ACC112 (cell line): ENCODE data around the gene GJA9.
"Not testable (repeated sequence)": the region's sequence is repeated elsewhere in the genome, so short reads cannot be mapped to it uniquely, and the experiment has no call there.

Experiments
- H2AFZ ChIP-seq: fragments of 200-600 bp; sonication (generic); one replicate; pipeline ENCODE4 v1.6.0; 2017; ENCODE audit warnings: antibody characterized with exemption, low read length; ENCODE audit not compliant: unreplicated experiment
- H3K27ac ChIP-seq: fragments of 200-600 bp; sonication (generic); 2 replicates; pipeline ENCODE4 v1.5.1; 2014; ENCODE audit warnings: low read depth, mild to moderate bottlenecking, antibody characterized with exemption, low read length, moderate library complexity
- H3K27me3 ChIP-seq: fragments of 200-600 bp; sonication (generic); 2 replicates; pipeline ENCODE4 v1.6.1; 2014; ENCODE audit warnings: mild to moderate bottlenecking, antibody characterized with exemption, low read length, moderate library complexity, mixed read lengths; ENCODE audit not compliant: insufficient read depth
- H3K36me3 ChIP-seq: fragments of 200-600 bp; sonication (generic); 2 replicates; pipeline ENCODE4 v1.6.1; 2016; ENCODE audit warnings: mild to moderate bottlenecking, antibody characterized with exemption, low read length, moderate library complexity, mixed read lengths; ENCODE audit not compliant: insufficient read depth
- H3K4me1 ChIP-seq: fragments of 200-600 bp; sonication (generic); one replicate; pipeline ENCODE4 v1.6.1; 2016; ENCODE audit warnings: low read length, mixed read lengths; ENCODE audit not compliant: insufficient read depth, unreplicated experiment, control insufficient read depth
- H3K4me3 ChIP-seq: fragments of 200-600 bp; sonication (generic); 2 replicates; pipeline ENCODE4 v1.5.1; 2014; ENCODE audit warnings: mild to moderate bottlenecking, low read depth, low read length
- H3K79me2 ChIP-seq: fragments of 200-600 bp; sonication (generic); one replicate; pipeline ENCODE4 v1.6.0; 2016; ENCODE audit warnings: low read length; ENCODE audit not compliant: control insufficient read depth, unreplicated experiment, insufficient read depth

GJA9 gene

GRCh38 chr1:38914908-38915307 lies 33.5 kb upstream of the GJA9 start:
- H3K27ac ChIP-seq, H3K4me1 ChIP-seq, H2AFZ ChIP-seq, H3K79me2 ChIP-seq, H3K4me3 ChIP-seq, H3K27me3 ChIP-seq, H3K36me3 ChIP-seq: not testable (repeated sequence)

DNA sequence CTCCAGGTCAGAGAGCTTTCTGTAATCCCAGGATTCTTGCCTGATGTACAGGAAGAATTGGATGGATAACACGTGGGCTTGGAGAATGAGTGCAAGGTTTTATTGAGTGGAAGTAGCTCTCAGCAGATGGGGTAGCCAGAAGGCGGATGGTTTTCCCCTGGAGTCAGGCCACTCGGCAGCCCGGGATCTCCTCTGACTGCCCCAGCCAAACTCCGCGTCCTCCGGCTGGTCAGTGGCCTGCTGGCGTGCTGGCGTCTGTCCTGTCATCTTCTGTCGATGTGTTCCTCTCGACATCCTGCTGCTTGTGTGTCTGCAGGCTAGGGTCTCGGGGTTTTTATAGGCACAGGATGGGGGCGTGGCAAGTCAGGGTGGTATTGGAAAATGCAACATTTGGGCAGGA lies 27.4 kb upstream of the GJA9 start:
- Histone ChIP-seq H3K27me3 (no peaks in the 10 kb centered on the region), H3K79me2 (no peaks in the 10 kb centered on the region), H3K27ac (no peak overlapping the region), H3K36me3 (peaks cover 3% of the 10 kb centered on the region; the same call in 1 of the 2 replicates), H3K4me3 (no peak overlapping the region), H2AFZ (no peak overlapping the region), H3K4me1 (no peaks in the 10 kb centered on the region)

GRCh38 chr1:38905985-38906384 lies 24.6 kb upstream of the GJA9 start:
- Histone ChIP-seq H3K27me3 (no peaks in the 10 kb centered on the region), H2AFZ (no peak overlapping the region), H3K79me2 (no peaks in the 10 kb centered on the region), H3K27ac (no peak overlapping the region), H3K4me1 (no peaks in the 10 kb centered on the region), H3K4me3 (no peak overlapping the region), H3K36me3 (peaks cover under 1% of the 10 kb centered on the region; the same call in 1 of the 2 replicates)

GRCh38 chr1:38899560-38899959 lies 18.2 kb upstream of the GJA9 start:
- Histone ChIP-seq H2AFZ (no peak overlapping the region), H3K36me3 (no peaks in the 10 kb centered on the region), H3K79me2 (no peaks in the 10 kb centered on the region)

DNA sequence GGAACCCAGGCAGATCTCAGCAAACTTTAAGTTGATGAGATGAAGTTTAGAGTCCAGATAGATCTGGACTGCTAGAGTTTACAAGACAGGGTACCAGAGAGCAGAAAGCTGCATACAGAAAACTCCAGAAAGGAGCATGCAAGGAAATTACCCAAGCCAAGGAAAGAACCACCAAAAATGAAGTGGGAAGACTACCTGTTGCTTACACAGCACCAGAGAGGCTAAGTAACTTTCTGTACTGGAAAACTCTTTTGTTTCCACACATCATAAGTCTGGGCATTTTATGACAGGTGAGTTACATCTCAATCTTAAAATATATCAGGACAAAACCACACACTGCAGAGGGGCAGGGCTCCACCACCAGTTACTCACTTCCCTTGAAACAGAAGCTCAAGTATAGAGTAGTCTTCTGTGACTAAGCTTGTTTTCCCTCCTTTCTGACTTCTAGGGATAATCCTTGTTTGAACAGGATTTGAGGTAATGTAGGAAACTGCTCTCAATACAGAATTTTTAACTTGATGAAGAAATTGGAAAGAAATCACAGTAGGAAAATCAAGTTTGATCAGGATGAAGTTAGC lies 17.4 kb upstream of the GJA9 start:
- Histone ChIP-seq H3K4me3 (no peak overlapping the region), H3K79me2 (no peaks in the 10 kb centered on the region), H2AFZ (no peak overlapping the region), H3K27me3 (no peaks in the 10 kb centered on the region), H3K36me3 (no peaks in the 10 kb centered on the region), H3K4me1 (peaks cover 8% of the 10 kb centered on the region), H3K27ac (no peak overlapping the region)

More at GRCh38 chr1:38899560-38899959, 18.2 kb upstream of the GJA9 start:
- Histone ChIP-seq H3K4me3 (no peak overlapping the region), H3K27me3 (no peaks in the 10 kb centered on the region), H3K4me1 (peaks cover 8% of the 10 kb centered on the region), H3K27ac (no peak overlapping the region)

DNA sequence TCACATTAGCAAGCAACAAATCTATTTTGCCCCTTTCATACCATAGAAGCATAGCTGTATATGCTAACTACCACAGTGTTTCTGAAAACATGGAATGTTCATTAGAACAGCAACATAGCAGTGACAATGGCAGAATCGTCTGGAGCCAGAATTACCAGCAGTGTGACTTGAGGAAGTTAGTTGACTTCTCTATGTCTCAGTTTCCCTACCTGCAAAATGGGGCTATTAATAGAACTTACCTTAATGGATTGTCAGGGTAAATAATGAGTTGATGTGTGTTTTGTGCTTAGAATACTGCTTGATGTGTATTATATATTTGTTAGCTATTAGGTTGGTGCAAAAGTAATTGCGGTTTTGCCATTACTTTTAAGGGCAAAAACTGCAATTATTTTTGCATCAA lies 14.8 kb upstream of the GJA9 start:
- Histone ChIP-seq H3K36me3 (no peaks in the 10 kb centered on the region), H3K27me3 (no peaks in the 10 kb centered on the region), H3K4me1 (peaks cover 8% of the 10 kb centered on the region), H3K27ac (no peak overlapping the region), H3K4me3 (no peak overlapping the region), H3K79me2 (no peaks in the 10 kb centered on the region), H2AFZ (no peak overlapping the region)

DNA sequence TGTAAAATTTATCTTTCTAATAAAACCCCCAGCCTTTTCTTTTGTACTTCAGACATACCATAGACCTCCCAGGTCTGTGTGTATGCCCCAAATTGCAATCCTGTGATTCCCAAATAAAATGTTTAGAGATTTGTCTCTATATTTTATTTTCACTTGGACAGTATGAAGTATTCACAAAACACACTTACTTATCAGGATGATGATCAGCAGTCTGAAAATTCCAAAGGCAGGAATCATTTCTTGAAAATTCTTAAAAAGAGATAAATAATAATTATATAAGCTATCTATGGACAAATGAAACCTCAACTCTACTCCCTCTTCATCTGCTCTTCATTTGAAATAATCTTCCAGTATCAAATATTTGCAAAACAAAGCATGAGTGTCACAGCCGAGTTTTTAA lies 11.6 kb upstream of the GJA9 start:
- Histone ChIP-seq H2AFZ (no peak overlapping the region), H3K79me2 (no peaks in the 10 kb centered on the region)

DNA sequence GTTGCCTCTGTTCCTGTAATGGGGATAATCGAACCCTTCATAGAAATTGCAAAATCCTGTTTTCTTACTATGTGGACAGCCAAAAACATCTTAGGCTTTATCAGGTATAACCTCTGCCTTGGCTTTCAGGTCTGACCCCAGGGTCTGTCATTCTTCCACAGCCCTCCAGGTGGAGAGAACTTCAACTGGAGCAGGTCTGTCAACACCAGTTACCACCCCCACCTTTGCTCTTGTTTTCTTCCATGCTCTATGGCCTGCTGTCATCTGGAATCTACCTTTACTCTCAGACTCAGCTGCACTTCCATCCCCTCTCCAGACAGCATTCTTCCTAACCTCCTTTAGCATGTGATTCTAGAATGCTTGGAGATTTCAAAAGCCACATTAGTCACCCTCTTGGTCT lies 10.4 kb upstream of the GJA9 start:
- Histone ChIP-seq H3K4me1 (no peaks in the 10 kb centered on the region), H3K4me3 (no peak overlapping the region), H3K79me2 (no peaks in the 10 kb centered on the region), H3K36me3 (no peaks in the 10 kb centered on the region), H2AFZ (no peak overlapping the region), H3K27me3 (no peaks in the 10 kb centered on the region), H3K27ac (no peak overlapping the region)

More for the DNA sequence above, 11.6 kb upstream of the GJA9 start:
- Histone ChIP-seq H3K4me1 (no peaks in the 10 kb centered on the region), H3K27ac (no peak overlapping the region), H3K27me3 (no peaks in the 10 kb centered on the region), H3K36me3 (no peaks in the 10 kb centered on the region), H3K4me3 (no peak overlapping the region)

DNA sequence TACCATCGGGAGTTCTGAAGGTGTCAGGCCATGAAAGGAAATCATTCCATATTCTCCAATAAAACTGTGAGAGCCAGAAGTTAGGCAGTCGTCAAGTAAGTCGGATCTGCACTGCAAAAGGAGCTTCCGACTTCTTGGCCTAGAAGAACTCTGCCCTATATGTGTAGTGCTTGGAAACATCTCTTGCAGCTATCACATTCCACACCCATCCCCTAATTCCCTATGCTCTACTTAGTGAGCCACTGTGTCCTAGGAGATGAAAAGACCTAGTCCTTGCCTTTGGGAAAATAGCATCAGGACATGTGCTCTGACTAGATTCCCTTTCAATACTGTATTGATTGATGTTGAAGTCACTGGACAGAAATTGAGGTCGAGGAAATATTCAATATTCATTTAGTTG lies 8.2 kb upstream of the GJA9 start:
- no peaks in the 10 kb centered on the region for H3K4me1 ChIP-seq

DNA sequence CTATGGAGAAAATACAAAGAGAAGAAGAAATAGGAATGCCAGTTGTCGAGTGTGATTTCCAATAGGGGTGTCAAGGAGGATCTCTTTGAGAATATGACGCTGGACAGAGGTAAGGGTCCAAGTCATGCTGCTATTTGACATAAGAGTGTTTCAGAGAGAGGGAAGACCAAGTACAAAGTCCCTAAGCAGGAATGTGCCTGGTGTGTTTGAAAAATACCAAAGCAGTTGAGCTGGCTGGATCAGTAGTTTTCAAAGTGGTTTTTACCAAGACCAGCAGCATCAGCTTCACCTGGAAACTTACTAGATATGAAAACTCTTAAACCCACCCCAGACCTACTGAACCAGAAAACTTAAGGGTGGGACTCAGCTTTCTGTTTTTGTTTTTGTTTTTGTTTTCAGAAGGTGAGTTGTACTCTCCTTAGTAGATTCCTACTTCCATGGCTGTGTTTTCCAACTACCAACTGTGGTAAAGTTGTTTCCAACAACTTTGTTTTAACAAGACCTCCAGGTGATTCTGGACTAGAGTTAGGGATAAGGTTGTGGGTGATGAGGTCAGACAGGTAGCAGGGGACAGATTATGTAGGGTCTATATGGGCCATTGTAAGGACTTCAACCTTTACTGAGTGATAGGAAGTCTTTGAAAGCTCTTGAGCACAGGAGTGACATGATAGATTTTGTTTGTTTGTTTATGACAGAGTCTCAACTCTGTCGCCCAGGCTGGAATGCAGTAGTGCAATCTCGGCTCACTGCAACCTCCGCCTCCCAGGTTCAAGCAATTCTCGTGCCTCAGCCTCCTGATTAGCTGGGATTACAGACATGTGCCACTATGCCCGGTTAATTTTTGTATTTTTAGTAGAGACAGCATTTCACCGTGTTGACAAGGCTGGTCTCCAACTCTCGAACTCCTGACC lies 7.3 kb upstream of the GJA9 start:
- Histone ChIP-seq H3K27me3 (no peaks in the 10 kb centered on the region), H3K27ac (no peak overlapping the region), H2AFZ (no peak overlapping the region)

More for the DNA sequence above, 8.2 kb upstream of the GJA9 start:
- no peaks in the 10 kb centered on the region for H3K79me2 ChIP-seq
- no peak overlapping the region for H2AFZ ChIP-seq
- H3K36me3 ChIP-seq: no peaks in the 10 kb centered on the region
- no peak overlapping the region for H3K4me3 ChIP-seq
- H3K27ac ChIP-seq: no peak overlapping the region
- no peaks in the 10 kb centered on the region for H3K27me3 ChIP-seq

GRCh38 chr1:38885092-38885491 lies 3.7 kb upstream of the GJA9 start:
- Histone ChIP-seq H3K79me2 (no peaks in the 10 kb centered on the region), H2AFZ (no peak overlapping the region), H3K27ac (no peak overlapping the region), H3K4me3 (no peak overlapping the region), H3K36me3 (no peaks in the 10 kb centered on the region), H3K27me3 (no peaks in the 10 kb centered on the region), H3K4me1 (no peaks in the 10 kb centered on the region)

More for the DNA sequence above, 7.3 kb upstream of the GJA9 start:
- Histone ChIP-seq H3K79me2 (no peaks in the 10 kb centered on the region), H3K36me3 (no peaks in the 10 kb centered on the region), H3K4me3 (no peak overlapping the region), H3K4me1 (no peaks in the 10 kb centered on the region)
